H1 (cell line): ENCODE measurements around the gene PLXNA4. TPM values are rescaled to one million over a fixed set of nuclear protein-coding genes. Genes with fewer than 3 reads are reported as not detected.

Experiments used
- ATF2 ChIP-seq: IDR thresholded peaks from 2 replicates; pipeline ENCODE4 v1.6.1; 2012; ENCODE audit warnings: low read length, inconsistent platforms
- CHD2 ChIP-seq: IDR thresholded peaks from 2 replicates; pipeline ENCODE4 v1.6.1; 2012; ENCODE audit warnings: low read length, improper control_type of control experiment
- E2F6 ChIP-seq: IDR thresholded peaks from 2 replicates; pipeline ENCODE4 v1.6.1; 2012; ENCODE audit warnings: inconsistent platforms
- TCF12 ChIP-seq: IDR thresholded peaks from 2 replicates; pipeline ENCODE4 v1.6.1; 2011; ENCODE audit warnings: low read depth, mild to moderate bottlenecking, low read length
- YY1 ChIP-seq: IDR thresholded peaks from 2 replicates; pipeline ENCODE4 v1.6.1; 2011; ENCODE audit warnings: low read depth, mild to moderate bottlenecking, low read length
- polyA plus RNA-seq, 7 experiments: library from polyadenylated mRNA; depleted of rRNA in 3 of 7; stranded (reverse) in 5 of 7; unstranded in 2 of 7; fragments of >200 nt in 5 of 7; fragments of 200-250 nt in 2 of 7; gene quantifications; 1 replicate in 5 of 7; 2 replicates in 1 of 7; 4 replicates in 1 of 7; pipeline versions ENCODE4 v1.2.1 to v1.2.3, GENCODE V29; 2011 to 2013; ENCODE audit warnings: missing spikeins in 2 of 7, mixed read lengths in 2 of 7
- total RNA-seq: library from RNA; stranded (reverse); fragmentation: NEBNext Ultra II Directional; extraction: Animal tissue kit (Norgen Biotek cat#: 25700); gene quantifications from 2 replicates; pipeline ENCODE4 v1.2.1, GENCODE V29; 2021

PLXNA4 gene
- total and polyA plus RNA-seq, 2 of the 8 experiments (the other 6 are each of a cell fraction or from before 2014, with no cell fraction given): 0.76 to 0.79 TPM

DNA sequence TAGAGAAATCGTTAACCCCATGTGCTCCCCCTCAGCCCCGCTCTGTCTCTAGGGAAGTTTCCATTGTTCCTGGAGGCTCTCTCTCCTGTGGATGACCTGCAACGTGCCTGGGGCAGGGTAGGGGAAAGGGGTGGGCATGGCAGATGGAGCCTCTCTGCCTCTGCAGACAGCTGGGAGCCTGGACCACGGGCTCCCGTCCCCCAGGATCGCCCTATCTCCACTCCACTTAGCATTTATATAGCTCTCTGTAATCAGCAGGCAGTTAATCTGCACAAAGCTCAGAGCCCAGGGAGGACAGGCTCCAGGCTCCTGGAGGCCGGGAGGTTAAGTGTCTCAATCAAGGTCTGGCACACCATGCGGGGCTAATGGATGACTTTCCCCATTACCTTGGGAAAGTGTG lies 369.7 kb downstream of the PLXNA4 start (continued):
- no peak for TF ChIP-seq ATF2
- no peak for TF ChIP-seq CHD2
- no peak for TF ChIP-seq TCF12
- no peak for TF ChIP-seq E2F6
- no peak for TF ChIP-seq YY1
- TF ChIP-seq, all 59 proteins: peak for 0
